ENCODE data around the gene GRM2.

DNA sequence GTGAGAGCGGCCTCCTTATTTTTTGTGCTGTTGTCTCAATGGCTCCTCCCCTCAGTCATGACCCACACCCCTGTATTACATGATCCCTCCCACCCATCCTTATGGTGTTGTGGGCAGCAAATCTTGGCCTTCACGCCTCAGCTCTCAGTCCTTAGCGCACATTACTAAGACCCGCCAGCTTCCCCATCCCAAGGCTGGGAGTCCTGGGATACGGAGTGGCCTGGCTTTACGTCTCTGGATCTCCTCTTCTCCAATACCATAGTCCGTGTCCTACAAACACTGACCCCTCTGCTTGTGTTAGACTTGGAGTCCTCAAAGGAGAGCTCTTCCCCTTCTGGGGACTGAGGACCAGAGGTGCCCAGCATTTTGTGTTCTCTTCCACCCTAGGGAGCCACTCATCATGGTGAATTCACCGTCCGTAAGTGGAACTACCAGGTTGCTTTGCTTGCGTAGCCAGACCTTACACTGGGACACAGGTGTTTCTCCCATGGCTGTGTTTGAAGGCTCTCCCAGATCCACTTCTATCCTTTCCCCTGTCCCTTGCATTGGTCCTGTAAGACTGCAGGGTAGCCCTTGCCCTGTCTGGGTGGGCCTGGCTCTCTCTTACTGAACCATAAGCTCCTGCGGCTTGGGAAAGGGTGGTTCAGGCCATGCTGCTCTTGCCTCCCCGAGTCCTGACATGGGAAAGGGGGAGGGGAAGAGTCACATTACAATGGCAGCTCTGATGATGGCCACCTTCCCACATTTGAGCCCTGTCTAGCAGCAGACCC is 13.6 kb downstream of the GRM2 start:
- TF ChIP-seq, protein P1, sequence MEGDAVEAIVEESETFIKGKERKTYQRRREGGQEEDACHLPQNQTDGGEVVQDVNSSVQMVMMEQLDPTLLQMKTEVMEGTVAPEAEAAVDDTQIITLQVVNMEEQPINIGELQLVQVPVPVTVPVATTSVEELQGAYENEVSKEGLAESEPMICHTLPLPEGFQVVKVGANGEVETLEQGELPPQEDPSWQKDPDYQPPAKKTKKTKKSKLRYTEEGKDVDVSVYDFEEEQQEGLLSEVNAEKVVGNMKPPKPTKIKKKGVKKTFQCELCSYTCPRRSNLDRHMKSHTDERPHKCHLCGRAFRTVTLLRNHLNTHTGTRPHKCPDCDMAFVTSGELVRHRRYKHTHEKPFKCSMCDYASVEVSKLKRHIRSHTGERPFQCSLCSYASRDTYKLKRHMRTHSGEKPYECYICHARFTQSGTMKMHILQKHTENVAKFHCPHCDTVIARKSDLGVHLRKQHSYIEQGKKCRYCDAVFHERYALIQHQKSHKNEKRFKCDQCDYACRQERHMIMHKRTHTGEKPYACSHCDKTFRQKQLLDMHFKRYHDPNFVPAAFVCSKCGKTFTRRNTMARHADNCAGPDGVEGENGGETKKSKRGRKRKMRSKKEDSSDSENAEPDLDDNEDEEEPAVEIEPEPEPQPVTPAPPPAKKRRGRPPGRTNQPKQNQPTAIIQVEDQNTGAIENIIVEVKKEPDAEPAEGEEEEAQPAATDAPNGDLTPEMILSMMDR (IDR thresholded peaks at IDR 0.05), result no peak
- TF ChIP-seq POLR2A (IDR thresholded peaks at IDR 0.05), result no peak
- TF ChIP-seq POLR2AphosphoS5 (IDR thresholded peaks at IDR 0.05), result no peak

Data from prostate gland (tissue), 2 donors.